ENCODE data around the gene HCCS. TPM values are rescaled to one million over a fixed set of nuclear protein-coding genes. Genes with fewer than 3 reads are reported as not detected.

HCCS gene
- 10 to 100 TPM; 16.4 to 17.2 TPM for total RNA-seq

DNA sequence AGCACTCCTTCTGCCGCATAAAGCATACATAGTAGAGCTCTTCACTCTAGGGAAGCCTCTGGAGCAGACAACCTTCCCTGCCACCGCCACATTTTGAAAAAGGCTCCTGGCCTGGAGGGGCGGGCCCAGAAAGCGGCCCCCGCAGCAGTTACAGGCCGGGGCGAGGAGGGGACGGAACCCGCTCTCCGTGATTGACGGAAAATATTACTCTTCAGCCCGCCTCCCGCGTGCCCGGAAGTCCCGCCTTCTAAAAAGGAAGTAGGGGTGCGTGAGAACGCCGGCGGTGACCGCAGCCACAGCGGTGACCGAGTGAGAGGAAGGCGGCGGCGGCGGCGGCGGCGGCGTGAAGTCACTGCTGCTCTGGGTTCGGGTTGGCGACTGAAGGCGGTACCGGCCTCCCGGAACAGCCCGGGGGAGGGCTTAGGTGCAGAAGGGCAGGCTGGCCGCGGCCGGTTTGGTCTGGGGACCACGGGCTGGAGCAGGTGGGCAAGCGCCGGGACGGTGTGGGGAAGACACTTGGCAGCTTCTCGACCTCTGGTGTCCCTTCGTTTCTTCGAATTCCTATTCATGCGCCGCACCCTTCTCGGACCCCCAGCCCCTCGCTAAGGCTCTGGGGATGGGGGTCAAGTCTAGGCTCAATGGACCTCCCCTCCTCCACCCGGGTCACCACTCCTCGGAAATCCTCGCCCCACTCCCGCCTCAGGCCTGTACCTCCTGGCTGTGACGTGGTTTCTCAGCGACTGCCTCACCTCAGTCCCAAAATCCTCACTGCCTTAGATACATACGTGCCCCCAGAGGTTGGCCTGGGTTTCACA, at the start of gene HCCS:
Gene HCCS (plus strand): TSS at position 296 of the 815 bp plus-strand sequence. CDS start 729 bp downstream, outside the sequence.
- Mint-ChIP-seq H3K27me3 (no peaks in the 10 kb centered on the region), H3K27ac (peak within 1 kb of the TSS; percentile 98), H3K4me1 (peaks cover 32% of the 10 kb centered on the region), H3K36me3 (ENCODE audit: low read depth) (peaks cover 15% of the 10 kb centered on the region), H3K4me3 (no peak within 1 kb of the TSS), H3K9me3 (no peaks in the 10 kb centered on the region)
- DNase-seq = peak; percentile 83
- ChIA-PET POLR2A (no interaction called here), CTCF (no interaction called here)

DNA sequence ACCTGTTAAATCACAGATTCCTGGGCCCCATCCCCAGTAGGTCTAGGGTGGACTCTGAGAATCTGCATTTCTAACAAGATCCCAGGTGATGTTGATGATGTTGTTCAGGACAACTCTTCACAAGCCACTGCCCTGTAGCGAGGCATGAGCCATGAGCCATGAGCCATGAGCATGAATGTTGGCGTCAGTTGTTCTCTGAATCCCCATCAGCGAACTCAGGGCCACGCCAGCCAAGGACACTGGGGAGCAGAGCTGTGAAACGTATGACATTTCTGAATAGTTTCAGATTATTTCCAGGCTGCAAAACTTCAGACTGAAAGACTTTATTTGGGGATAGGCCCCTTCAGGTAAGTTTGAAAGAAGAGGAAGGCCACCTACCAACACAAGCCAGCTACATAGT, 46.9 kb upstream of the HCCS start:
- no peak overlapping the region for H3K4me3 Mint-ChIP-seq
- ChIA-PET POLR2A (no interaction called here), CTCF (no interaction called here)
- no peak for DNase-seq
- H3K4me1 Mint-ChIP-seq = no peaks in the 10 kb centered on the region
- no peaks in the 10 kb centered on the region for H3K27me3 Mint-ChIP-seq
- H3K27ac Mint-ChIP-seq = no peak overlapping the region
- H3K9me3 Mint-ChIP-seq = no peaks in the 10 kb centered on the region
- H3K36me3 Mint-ChIP-seq (ENCODE audit: low read depth) = no peaks in the 10 kb centered on the region

GRCh38 chrX:11064851-11065600, 46.1 kb upstream of the HCCS start:
- no peaks in the 10 kb centered on the region for H3K4me1 Mint-ChIP-seq
- H3K9me3 Mint-ChIP-seq = no peaks in the 10 kb centered on the region
- ChIA-PET CTCF (no interaction called here), POLR2A (no interaction called here)
- H3K27me3 Mint-ChIP-seq = no peaks in the 10 kb centered on the region
- H3K4me3 Mint-ChIP-seq = no peak overlapping the region
- no peak for DNase-seq
- no peaks in the 10 kb centered on the region for H3K36me3 Mint-ChIP-seq (ENCODE audit: low read depth)
- no peak overlapping the region for H3K27ac Mint-ChIP-seq

GRCh38 chrX:11066812-11067211, 44.3 kb upstream of the HCCS start:
- Mint-ChIP-seq H3K9me3 (no peaks in the 10 kb centered on the region), H3K36me3 (ENCODE audit: low read depth) (no peaks in the 10 kb centered on the region), H3K27me3 (no peaks in the 10 kb centered on the region), H3K27ac (no peak overlapping the region), H3K4me3 (no peak overlapping the region), H3K4me1 (no peaks in the 10 kb centered on the region)
- ChIA-PET CTCF (no interaction called here), POLR2A (no interaction called here)
- no peak for DNase-seq

GRCh38 chrX:11073381-11073780, 37.8 kb upstream of the HCCS start:
- ChIA-PET POLR2A (no interaction called here), CTCF (no interaction called here)
- no peaks in the 10 kb centered on the region for H3K4me1 Mint-ChIP-seq
- no peaks in the 10 kb centered on the region for H3K9me3 Mint-ChIP-seq
- H3K36me3 Mint-ChIP-seq (ENCODE audit: low read depth) = no peaks in the 10 kb centered on the region
- H3K27ac Mint-ChIP-seq = no peak overlapping the region
- no peak for DNase-seq
- H3K27me3 Mint-ChIP-seq = no peaks in the 10 kb centered on the region
- no peak overlapping the region for H3K4me3 Mint-ChIP-seq

DNA sequence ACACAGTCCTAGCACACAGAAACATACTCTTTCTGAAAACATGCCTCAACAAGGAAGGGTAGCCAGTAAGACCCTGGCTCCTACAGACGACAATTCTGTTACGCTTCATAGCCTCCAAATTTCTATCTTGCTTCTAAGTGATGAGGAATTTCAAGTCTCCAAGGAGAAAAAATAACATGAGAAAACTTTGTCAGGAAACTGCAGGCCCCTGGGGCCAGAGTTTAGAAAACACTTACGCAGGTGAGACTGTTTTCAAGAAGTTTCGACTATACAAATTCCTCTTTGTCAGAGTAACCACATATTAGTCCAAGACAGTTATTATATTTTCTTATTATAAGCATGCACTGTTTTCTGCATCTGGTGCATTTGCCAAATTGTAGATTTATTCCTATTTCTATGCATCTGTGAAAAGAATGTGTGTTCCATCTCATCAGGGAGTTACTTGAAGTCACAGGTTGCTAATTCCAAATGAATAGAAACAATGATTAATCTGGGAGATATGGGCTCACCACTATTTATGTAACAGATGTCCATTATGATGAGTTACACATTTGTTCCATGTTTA, 30.3 kb upstream of the HCCS start:
- Mint-ChIP-seq H3K27me3 (no peaks in the 10 kb centered on the region), H3K4me3 (no peak overlapping the region), H3K9me3 (no peaks in the 10 kb centered on the region), H3K4me1 (no peaks in the 10 kb centered on the region), H3K36me3 (ENCODE audit: low read depth) (no peaks in the 10 kb centered on the region), H3K27ac (no peak overlapping the region)
- no peak for DNase-seq
- ChIA-PET CTCF (no interaction called here), POLR2A (no interaction called here)

DNA sequence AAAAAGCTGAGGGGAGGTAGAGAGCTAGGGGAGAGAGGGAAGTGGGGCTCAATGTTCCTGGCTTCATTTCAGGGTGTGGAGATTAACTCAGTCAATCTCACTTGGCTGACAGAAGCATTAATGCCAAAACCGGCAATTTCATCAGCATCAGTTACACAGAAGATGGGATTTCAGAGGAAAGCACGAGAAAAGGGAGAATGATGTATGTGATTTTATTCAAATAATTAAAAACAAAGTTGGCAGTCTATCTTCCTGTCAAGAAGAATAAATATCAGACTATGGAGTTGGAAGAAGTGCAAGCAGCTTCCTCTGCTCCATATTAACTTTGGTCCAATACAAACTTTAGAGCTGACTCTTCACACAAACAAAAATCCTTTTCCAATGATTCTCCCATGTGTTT, 29.6 kb upstream of the HCCS start:
- no peak overlapping the region for H3K27ac Mint-ChIP-seq
- H3K27me3 Mint-ChIP-seq = no peaks in the 10 kb centered on the region
- no peak overlapping the region for H3K4me3 Mint-ChIP-seq

GRCh38 chrX:11085305-11085704, 25.8 kb upstream of the HCCS start:
- ChIA-PET CTCF (no interaction called here), POLR2A (no interaction called here)
- no peaks in the 10 kb centered on the region for H3K36me3 Mint-ChIP-seq (ENCODE audit: low read depth)
- H3K4me1 Mint-ChIP-seq = no peaks in the 10 kb centered on the region
- H3K9me3 Mint-ChIP-seq = peaks cover 1% of the 10 kb centered on the region
- DNase-seq = no peak
- no peaks in the 10 kb centered on the region for H3K27me3 Mint-ChIP-seq
- no peak overlapping the region for H3K4me3 Mint-ChIP-seq
- H3K27ac Mint-ChIP-seq = no peak overlapping the region

More for the DNA sequence above, 29.6 kb upstream of the HCCS start:
- no peaks in the 10 kb centered on the region for H3K4me1 Mint-ChIP-seq
- no peaks in the 10 kb centered on the region for H3K9me3 Mint-ChIP-seq
- CTCF ChIA-PET = no interaction called here
- H3K36me3 Mint-ChIP-seq (ENCODE audit: low read depth) = no peaks in the 10 kb centered on the region
- POLR2A ChIA-PET = no interaction called here
- DNase-seq = no peak

DNA sequence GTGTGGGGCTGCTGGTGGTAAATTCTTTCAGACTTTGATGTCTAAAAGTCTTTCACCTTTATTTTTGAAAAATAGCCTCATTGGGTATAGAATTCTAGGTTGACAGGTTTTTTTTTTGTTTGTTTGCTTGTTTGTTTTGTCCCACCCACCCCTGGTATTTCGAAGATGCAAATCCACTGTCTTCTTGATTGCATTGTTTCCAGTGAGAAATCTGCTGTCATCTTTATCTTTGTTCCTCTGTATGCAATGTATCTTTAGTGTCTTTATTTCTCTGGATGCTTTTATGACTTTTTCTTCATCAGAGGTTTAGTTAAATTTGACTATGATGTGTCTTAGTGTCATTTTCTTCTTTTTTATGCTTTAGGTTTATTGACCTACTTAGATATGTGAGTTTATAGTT, 21.3 kb upstream of the HCCS start:
- Mint-ChIP-seq H3K9me3 (peaks cover 6% of the 10 kb centered on the region), H3K27ac (no peak overlapping the region), H3K27me3 (no peaks in the 10 kb centered on the region), H3K4me1 (no peaks in the 10 kb centered on the region), H3K4me3 (no peak overlapping the region), H3K36me3 (ENCODE audit: low read depth) (no peaks in the 10 kb centered on the region)
- CTCF ChIA-PET = no interaction called here
- POLR2A ChIA-PET = no interaction called here
- no peak for DNase-seq

DNA sequence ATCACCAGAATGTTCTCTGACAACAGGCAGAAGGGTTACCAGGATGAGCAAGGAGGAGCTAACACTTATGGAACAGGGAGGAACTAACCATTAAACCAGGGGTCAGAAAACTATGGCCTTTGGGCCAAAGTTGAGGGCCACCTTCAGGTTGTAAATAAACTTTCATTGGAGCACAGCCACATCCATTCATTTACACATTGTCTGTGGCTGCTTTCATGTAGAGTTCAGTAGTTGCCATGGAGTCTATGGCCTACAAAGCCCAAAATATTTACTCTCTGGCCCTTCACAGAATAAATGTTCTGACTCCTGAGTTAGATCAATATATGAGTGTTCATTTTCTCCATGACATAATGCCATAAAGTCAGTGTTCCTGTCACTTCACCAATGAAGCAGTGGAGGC, 13.2 kb upstream of the HCCS start:
- no peaks in the 10 kb centered on the region for H3K36me3 Mint-ChIP-seq (ENCODE audit: low read depth)
- no peak overlapping the region for H3K4me3 Mint-ChIP-seq
- peaks cover 2% of the 10 kb centered on the region for H3K4me1 Mint-ChIP-seq
- no peak overlapping the region for H3K27ac Mint-ChIP-seq
- H3K9me3 Mint-ChIP-seq = no peaks in the 10 kb centered on the region
- no peaks in the 10 kb centered on the region for H3K27me3 Mint-ChIP-seq
- no peak for DNase-seq
- ChIA-PET POLR2A (no interaction called here), CTCF (no interaction called here)

DNA sequence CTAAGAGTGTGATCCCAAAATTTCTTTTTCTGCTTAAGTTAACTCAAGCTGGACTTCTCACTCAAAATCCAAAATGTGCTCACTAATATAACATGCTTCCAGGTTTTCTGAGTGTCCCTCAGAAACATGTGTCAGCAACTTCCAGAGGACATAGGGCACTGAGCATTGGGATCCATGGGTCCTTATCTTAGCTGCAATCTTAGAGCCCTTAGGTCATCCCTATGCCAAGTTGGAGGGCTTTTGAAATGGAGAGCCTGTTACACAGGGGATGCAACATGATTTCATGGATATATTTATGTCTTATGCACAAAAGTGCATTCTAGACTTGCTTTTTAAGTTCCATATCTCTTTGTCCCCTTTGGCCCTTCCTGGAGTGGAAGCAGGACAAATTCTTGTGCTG, 11.7 kb upstream of the HCCS start:
- no peaks in the 10 kb centered on the region for H3K27me3 Mint-ChIP-seq
- no peak overlapping the region for H3K4me3 Mint-ChIP-seq
- H3K4me1 Mint-ChIP-seq = peaks cover 5% of the 10 kb centered on the region
- POLR2A ChIA-PET = no interaction called here
- no peaks in the 10 kb centered on the region for H3K9me3 Mint-ChIP-seq
- no peaks in the 10 kb centered on the region for H3K36me3 Mint-ChIP-seq (ENCODE audit: low read depth)
- no peak for DNase-seq
- CTCF ChIA-PET = interaction anchor here (0.7 kb wide), 1 partner anchor 8 kb away, joined by 3 read pairs; no protein-coding TSS in a partner anchor
- no peak overlapping the region for H3K27ac Mint-ChIP-seq

GRCh38 chrX:11100281-11101035, 10.7 kb upstream of the HCCS start:
- Mint-ChIP-seq H3K4me1 (peaks cover 5% of the 10 kb centered on the region), H3K9me3 (no peaks in the 10 kb centered on the region), H3K27ac (no peak overlapping the region), H3K4me3 (no peak overlapping the region), H3K27me3 (no peaks in the 10 kb centered on the region), H3K36me3 (ENCODE audit: low read depth) (no peaks in the 10 kb centered on the region)
- no peak for DNase-seq
- CTCF ChIA-PET = no interaction called here
- POLR2A ChIA-PET = no interaction called here

DNA sequence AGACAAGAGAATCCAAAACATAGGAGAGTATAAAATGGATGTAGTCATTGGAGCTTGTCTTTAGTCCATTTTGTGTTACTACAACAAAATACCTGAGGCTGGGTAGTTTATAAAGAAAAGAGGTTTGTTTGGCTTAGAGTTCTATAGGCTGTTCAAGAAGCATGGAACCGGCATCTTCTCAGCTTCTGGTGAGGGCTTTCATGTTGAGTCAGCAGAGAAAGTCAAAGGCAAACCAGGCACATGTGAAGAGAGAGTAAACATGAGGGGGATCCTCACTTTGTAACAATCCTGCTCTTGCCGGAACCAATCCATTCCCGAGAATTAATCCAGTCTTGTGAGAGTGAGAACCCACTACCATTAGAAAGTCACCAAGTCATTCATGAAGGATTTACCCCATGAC, 8.1 kb upstream of the HCCS start:
- no peaks in the 10 kb centered on the region for H3K36me3 Mint-ChIP-seq (ENCODE audit: low read depth)
- POLR2A ChIA-PET = no interaction called here
- H3K9me3 Mint-ChIP-seq = no peaks in the 10 kb centered on the region
- no peak overlapping the region for H3K4me3 Mint-ChIP-seq
- H3K27me3 Mint-ChIP-seq = no peaks in the 10 kb centered on the region
- no peak overlapping the region for H3K27ac Mint-ChIP-seq
- H3K4me1 Mint-ChIP-seq = peaks cover 5% of the 10 kb centered on the region
- CTCF ChIA-PET = interaction anchor here (0.6 kb wide), 1 partner anchor 698 kb away, joined by 5 read pairs; no protein-coding TSS in a partner anchor
- DNase-seq = no peak

All from activated CD4-positive, alpha-beta T cell treated with anti-CD3 and anti-CD28 coated beads, Interleukin-2, amount 10 ng/mL, durations not matched to agents 7 days and 5 days (primary cell).